ENCODE data around the gene TACO1. TPM values are rescaled to one million over a fixed set of nuclear protein-coding genes. Genes with fewer than 3 reads are reported as not detected.
A peak's percentile ranks its signal among the peaks of the same experiment; 100 is the strongest.

TACO1 gene
- total RNA-seq, 2 donors from 2014 or later: 11.0 to 11.8 TPM

DNA sequence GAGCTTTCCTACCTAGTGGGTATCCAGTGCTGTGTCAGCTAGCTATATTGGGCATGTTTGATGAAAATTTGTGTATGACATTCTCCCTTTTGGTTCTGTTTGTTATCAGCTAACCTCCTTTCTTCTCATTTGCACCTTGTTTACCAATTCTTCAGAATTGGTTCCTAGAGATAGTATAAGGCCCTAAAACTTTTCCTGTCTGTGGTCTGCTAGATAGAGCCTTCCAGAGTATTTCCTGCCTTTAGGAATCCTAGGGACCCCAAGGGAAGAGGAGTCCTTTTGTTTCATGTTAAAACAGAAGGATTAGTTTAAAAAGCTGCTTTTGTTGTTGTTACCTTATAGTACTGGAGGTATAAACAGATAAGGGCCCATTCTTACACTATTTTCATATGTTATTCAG is 33.0 kb downstream of the TACO1 start:
- Mint-ChIP-seq H3K4me1 (peaks cover 42% of the 10 kb centered on the region), H3K27me3 (no peaks in the 10 kb centered on the region), H3K4me3 (no peak overlapping the region), H3K27ac (peak overlapping the region; percentile 47), H3K36me3 (ENCODE audit: low read depth) (peaks cover 9% of the 10 kb centered on the region)
- ATAC-seq (no peak), DNase-seq (no peak)
- no peaks in the 10 kb centered on the region for H3K9me3 ChIP-seq (ENCODE audit: control insufficient read depth, low read length, poor library complexity, severe bottlenecking)

DNA sequence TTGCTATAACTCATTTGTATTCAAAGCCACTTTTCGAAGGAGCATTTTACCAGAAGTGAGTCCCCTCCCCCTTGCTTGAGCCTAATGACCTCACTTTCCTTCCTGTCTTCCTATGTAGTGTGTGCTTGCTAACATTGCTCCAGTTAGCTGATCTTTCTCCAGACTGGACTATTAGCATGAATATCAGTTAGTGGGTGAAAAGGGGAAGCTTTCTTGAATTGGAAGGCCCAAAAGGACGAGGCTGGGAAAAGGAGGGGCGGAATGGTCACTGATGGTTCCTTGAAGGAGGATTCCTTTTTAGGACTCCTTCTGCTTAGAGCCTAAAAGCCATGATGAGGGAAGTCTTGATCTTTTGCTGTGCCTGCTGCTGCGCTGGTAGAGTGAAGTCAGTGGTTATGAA is 33.5 kb downstream of the TACO1 start:
- H3K27me3 Mint-ChIP-seq: no peaks in the 10 kb centered on the region
- no peak for DNase-seq
- no peak for ATAC-seq
- no peaks in the 10 kb centered on the region for H3K9me3 ChIP-seq (ENCODE audit: control insufficient read depth, low read length, poor library complexity, severe bottlenecking)
- H3K27ac Mint-ChIP-seq: peak overlapping the region; percentile 47
- H3K36me3 Mint-ChIP-seq (ENCODE audit: low read depth): peaks cover 9% of the 10 kb centered on the region
- no peak overlapping the region for H3K4me3 Mint-ChIP-seq
- peaks cover 45% of the 10 kb centered on the region for H3K4me1 Mint-ChIP-seq

DNA sequence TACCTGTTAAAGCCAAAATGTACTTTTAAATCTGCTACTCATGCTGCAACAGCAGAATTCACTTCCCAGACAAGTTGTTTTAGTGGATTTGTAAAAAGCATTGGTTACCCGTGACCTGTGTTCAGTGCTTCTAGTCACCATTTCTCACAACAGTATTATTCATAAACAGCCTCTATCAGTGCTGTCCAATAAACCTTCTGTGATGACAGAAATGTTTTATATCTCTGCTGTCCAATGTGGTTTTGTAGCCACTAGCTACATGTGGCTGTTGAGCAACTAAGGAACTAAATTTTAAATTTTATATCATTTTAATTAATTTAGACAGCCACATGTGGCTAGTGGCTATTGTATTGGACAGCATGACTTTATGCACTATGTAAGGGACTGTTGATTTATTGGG is 34.1 kb downstream of the TACO1 start:
- peaks cover 9% of the 10 kb centered on the region for H3K36me3 Mint-ChIP-seq (ENCODE audit: low read depth)
- DNase-seq: no peak
- H3K9me3 ChIP-seq (ENCODE audit: control insufficient read depth, low read length, poor library complexity, severe bottlenecking): no peaks in the 10 kb centered on the region
- H3K4me1 Mint-ChIP-seq: peaks cover 45% of the 10 kb centered on the region
- H3K27me3 Mint-ChIP-seq: no peaks in the 10 kb centered on the region
- no peak overlapping the region for H3K4me3 Mint-ChIP-seq
- H3K27ac Mint-ChIP-seq: peak overlapping the region; percentile 43
- no peak for ATAC-seq

DNA sequence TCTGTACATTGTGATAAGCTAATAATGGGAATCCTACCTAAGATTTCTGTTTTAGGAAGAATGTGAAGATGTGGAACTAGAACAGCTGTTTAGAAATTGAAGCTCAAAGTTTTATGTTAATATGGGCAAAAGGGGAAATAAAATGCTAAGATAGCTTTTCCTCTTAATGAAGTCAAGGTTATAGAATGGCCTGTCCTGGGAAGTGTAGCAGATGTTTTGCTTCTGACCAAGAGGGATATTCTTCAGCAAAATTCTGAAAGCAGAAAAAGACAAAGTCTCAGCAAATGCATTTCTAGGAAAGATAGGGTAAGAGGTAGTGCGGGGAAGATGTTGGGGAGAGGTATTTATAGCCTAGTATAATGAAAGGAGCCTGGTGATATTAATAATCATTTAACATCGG is 34.6 kb downstream of the TACO1 start:
- Mint-ChIP-seq H3K27me3 (no peaks in the 10 kb centered on the region), H3K36me3 (ENCODE audit: low read depth) (peaks cover 9% of the 10 kb centered on the region), H3K4me3 (no peak overlapping the region), H3K27ac (peak overlapping the region; percentile 43), H3K4me1 (peaks cover 44% of the 10 kb centered on the region)
- DNase-seq (no peak), ATAC-seq (no peak)
- H3K9me3 ChIP-seq (ENCODE audit: control insufficient read depth, low read length, poor library complexity, severe bottlenecking): no peaks in the 10 kb centered on the region

DNA sequence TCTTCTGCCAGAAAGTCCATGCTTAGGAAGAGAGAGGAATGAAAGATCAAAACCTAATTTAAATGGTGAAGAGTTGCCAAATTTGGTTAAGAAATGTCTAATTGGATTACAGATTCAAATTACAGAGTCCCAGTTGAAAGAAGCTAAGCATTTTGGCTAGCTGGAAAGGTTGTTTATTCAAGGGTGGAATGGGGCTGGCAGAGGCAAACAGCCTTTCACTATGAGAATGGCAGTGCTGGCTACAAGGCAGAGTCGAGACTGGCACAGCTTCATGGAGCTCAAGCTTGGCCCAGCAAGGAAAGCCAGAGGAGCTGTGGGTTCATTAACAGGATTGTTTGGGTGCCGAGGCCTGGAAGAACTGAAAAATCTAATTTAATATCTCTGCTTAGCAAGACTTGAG is 35.1 kb downstream of the TACO1 start:
- Mint-ChIP-seq H3K4me3 (no peak overlapping the region), H3K27me3 (no peaks in the 10 kb centered on the region), H3K4me1 (peaks cover 42% of the 10 kb centered on the region), H3K36me3 (ENCODE audit: low read depth) (peaks cover 9% of the 10 kb centered on the region), H3K27ac (no peak overlapping the region)
- no peak for ATAC-seq
- no peak for DNase-seq
- H3K9me3 ChIP-seq (ENCODE audit: control insufficient read depth, low read length, poor library complexity, severe bottlenecking): no peaks in the 10 kb centered on the region

DNA sequence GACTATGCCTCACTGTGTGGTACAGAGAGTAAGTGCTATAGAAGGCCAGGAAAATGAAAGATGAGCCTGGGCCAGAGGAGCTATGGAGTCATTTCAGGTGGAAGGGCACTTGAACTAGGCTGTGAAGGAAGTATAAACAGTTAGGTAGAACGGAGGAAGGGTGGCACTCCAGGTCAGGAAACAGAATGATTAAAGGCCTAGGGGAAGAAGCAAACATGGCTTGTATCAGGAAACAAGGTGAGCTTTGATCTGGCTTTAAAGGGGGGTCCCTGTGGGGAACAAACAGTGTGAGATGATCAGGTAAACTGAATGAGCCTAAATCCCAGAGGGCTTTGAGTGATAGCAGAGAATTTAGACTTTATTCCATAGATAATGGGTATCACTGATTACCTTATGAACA is 38.4 kb downstream of the TACO1 start:
- DNase-seq (no peak), ATAC-seq (no peak)
- H3K9me3 ChIP-seq (ENCODE audit: control insufficient read depth, low read length, poor library complexity, severe bottlenecking): no peaks in the 10 kb centered on the region
- Mint-ChIP-seq H3K4me1 (peaks cover 29% of the 10 kb centered on the region), H3K27ac (peak overlapping the region; percentile 71), H3K36me3 (ENCODE audit: low read depth) (peaks cover 9% of the 10 kb centered on the region), H3K27me3 (no peaks in the 10 kb centered on the region), H3K4me3 (no peak overlapping the region)

DNA sequence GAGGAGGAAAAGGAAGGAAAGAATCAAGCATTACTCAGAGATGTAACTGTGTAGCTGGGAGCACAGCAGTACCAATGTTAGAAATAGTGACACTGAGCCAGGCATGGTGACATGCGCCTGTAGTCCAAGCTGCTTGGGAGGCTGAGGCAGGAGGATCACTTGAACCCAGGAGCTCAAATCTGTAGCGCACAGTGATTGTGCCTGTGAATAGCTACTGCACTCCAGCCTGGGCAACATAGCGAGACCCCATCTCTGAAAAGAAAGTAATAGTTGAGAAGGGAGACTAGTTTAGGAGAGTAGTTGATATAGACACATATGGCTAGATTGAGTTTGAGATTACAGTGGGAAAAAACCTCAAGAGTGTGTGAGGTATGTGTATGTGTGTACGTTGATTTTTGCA is 39.3 kb downstream of the TACO1 start:
- no peak overlapping the region for H3K27ac Mint-ChIP-seq
- H3K36me3 Mint-ChIP-seq (ENCODE audit: low read depth): peaks cover 11% of the 10 kb centered on the region
- H3K4me1 Mint-ChIP-seq: peaks cover 30% of the 10 kb centered on the region
- H3K9me3 ChIP-seq (ENCODE audit: control insufficient read depth, low read length, poor library complexity, severe bottlenecking): no peaks in the 10 kb centered on the region
- no peak overlapping the region for H3K4me3 Mint-ChIP-seq
- no peaks in the 10 kb centered on the region for H3K27me3 Mint-ChIP-seq
- ATAC-seq: no peak
- no peak for DNase-seq

DNA sequence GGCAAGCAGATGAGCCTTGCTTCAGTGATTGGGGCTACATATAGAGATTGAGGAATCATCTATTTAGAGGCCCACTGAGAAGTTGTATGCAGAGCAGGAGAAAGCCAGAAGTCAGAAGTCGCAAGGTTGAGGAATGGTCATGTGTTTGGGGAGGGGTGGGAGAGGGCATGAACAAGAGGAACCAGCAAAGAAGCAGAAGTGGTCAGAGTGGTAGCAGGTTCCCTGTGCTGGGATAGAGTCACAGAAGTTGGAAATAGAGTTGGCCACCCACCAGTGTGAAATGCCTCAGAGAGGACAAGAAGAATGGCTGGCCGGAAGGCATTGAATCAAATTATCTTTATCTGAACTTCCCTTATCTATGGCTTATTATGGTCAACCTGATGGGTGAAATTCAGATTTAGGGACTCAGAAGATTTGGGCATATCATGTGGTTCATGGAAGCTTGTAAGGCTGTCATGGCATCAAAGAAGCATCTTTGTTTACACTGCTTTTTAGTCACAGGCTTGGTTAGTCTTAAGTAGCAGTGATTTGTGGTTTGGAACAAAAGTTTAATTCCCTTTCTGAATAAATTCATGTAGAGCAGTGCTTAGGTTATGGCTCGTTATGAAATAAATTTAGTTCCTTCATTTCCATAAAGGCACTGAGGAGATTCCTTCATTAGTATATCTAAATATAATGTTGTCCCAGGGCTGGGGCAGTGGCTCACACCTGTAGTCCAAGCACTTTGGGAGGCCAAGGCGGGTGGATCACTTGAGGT is 41.2 kb downstream of the TACO1 start:
- Mint-ChIP-seq H3K27me3 (no peaks in the 10 kb centered on the region), H3K36me3 (ENCODE audit: low read depth) (peaks cover 6% of the 10 kb centered on the region), H3K27ac (no peak overlapping the region), H3K4me1 (peaks cover 21% of the 10 kb centered on the region), H3K4me3 (no peak overlapping the region)
- DNase-seq: no peak
- no peaks in the 10 kb centered on the region for H3K9me3 ChIP-seq (ENCODE audit: control insufficient read depth, low read length, poor library complexity, severe bottlenecking)
- ATAC-seq: no peak

DNA sequence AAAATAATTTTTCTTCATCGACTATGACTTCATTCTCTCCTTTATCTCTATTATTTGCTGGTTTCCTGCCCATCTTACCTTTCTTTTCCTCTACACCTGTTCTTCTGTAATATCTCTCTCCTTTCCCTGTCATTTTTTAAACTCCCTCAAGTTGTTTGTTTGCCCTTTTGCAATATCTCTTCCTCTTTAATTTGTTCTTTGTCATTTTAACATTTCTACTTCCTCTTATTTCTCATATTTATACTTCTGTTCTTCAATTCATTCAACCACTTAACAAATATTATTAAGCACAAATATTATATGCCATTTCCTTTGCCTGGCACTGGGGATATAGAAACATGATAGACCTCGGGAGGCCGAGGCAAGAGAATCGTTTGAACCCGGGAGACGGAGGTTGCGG is 44.2 kb downstream of the TACO1 start:
- Mint-ChIP-seq H3K27me3 (no peaks in the 10 kb centered on the region), H3K27ac (no peak overlapping the region), H3K4me1 (peaks cover 14% of the 10 kb centered on the region), H3K36me3 (ENCODE audit: low read depth) (peaks cover 6% of the 10 kb centered on the region), H3K4me3 (no peak overlapping the region)
- ATAC-seq: no peak
- no peaks in the 10 kb centered on the region for H3K9me3 ChIP-seq (ENCODE audit: control insufficient read depth, low read length, poor library complexity, severe bottlenecking)
- DNase-seq: no peak

DNA sequence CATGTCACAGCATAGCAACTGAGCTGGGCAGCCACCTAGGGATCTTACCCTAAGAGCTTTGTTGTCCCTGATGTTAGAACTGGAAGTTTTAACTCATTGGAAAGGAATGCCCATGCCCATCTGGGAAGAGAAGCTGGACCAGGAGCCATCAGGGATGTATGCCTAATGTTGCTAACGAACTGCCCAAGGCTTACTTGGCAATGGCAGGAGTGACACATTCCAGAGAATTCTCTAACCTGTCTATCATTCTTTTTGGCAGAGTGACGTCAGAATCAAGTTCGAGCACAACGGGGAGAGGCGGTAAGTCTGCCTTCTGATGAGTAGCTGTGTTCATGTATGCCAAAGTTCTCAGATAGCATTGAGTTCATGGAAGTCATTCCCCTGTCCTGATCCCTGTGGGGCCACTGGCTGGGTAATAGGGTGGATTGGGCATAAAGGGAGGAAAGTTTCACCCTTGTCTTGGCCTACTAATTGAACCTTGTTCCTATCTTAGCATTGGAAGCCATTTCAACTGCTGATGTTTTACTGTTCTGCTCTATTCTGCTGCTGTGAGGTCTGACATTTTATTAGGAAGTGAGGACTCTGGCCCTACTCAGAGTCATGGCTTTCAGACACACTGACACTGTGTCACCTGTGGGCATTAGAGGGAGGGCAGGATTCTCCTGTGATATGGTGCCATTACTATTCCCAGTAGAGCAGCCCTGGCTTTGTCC is 45.2 kb downstream of the TACO1 start:
- no peak for DNase-seq
- Mint-ChIP-seq H3K4me1 (peaks cover 15% of the 10 kb centered on the region), H3K4me3 (no peak overlapping the region), H3K36me3 (ENCODE audit: low read depth) (peaks cover 6% of the 10 kb centered on the region), H3K27ac (no peak overlapping the region), H3K27me3 (no peaks in the 10 kb centered on the region)
- H3K9me3 ChIP-seq (ENCODE audit: control insufficient read depth, low read length, poor library complexity, severe bottlenecking): no peaks in the 10 kb centered on the region
- no peak for ATAC-seq

DNA sequence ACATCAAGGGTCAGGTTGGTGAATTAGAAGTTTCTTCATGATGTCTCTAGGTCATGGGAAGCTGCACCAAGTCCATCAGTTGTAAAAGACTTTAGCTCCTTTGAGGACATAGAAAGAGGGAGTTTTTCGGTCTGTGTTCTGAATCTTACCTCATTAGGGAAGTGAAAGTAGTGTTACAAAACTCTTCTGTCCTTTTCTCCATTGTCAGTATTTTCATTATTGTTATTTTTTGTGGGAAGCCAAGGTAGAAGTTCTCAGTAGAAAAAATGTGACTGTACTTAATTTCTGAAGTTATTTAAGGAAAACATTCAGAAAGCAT is 45.8 kb downstream of the TACO1 start:
- H3K4me1 Mint-ChIP-seq: peaks cover 15% of the 10 kb centered on the region
- no peaks in the 10 kb centered on the region for H3K9me3 ChIP-seq (ENCODE audit: control insufficient read depth, low read length, poor library complexity, severe bottlenecking)
- H3K4me3 Mint-ChIP-seq: no peak overlapping the region
- H3K36me3 Mint-ChIP-seq (ENCODE audit: low read depth): peaks cover 6% of the 10 kb centered on the region
- H3K27ac Mint-ChIP-seq: no peak overlapping the region
- no peaks in the 10 kb centered on the region for H3K27me3 Mint-ChIP-seq
- ATAC-seq (peak; percentile 25), DNase-seq (no peak)

DNA sequence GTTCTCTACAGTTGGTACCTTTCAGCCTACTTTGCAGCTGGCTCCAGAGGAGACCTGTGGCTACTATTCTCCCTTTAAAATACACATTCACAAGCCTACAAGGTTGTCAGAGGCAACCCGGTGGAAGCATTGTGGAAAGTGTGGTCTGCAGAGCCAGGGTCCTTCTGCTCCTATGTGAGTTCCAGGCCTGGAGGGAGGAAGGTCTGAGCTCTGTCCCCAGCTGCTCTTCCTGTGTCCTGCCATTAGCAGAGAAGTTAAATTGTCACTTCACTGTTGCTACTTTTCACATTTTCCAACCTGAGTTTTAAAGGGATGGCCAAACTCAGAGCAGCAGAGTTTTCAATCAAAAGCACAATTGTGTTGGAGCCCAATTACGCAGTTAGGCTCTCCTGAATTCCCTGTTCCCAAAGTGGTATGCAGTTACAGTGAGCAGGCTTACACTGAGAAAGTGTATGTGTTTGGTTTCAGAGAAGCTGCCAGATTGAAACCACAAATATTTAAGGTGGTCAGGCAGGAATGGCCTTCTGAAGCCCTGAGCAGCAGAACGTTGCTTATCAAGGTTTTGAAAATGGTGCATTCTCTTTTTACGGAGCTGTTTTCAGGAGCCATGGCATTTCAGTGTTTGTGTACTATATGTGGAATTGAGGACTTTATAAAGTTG is 46.5 kb downstream of the TACO1 start:
- H3K9me3 ChIP-seq (ENCODE audit: control insufficient read depth, low read length, poor library complexity, severe bottlenecking): no peaks in the 10 kb centered on the region
- Mint-ChIP-seq H3K27ac (peak overlapping the region; percentile 29), H3K27me3 (no peaks in the 10 kb centered on the region), H3K4me1 (peaks cover 12% of the 10 kb centered on the region), H3K4me3 (no peak overlapping the region), H3K36me3 (ENCODE audit: low read depth) (peaks cover 8% of the 10 kb centered on the region)
- no peak for ATAC-seq
- DNase-seq: no peak

DNA sequence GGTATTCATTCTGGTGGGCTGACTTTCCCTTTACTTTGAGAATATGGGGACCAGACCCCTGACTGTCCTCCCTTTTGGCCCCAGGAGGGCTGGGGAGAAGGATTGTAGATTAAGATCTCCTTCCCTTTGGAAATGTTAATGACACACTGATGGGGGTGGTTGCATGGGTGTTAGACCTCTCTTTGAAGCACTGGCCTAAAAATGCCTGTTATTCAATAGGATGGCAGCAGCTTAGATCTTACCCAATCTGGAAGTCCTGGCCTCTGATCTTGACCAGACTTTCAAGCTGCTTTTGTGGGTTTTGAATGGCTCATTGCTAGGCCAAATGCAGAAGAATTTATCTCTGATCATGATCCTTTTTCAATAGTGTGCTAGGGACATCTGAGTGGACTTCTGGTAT is 47.2 kb downstream of the TACO1 start:
- Mint-ChIP-seq H3K27me3 (no peaks in the 10 kb centered on the region), H3K27ac (no peak overlapping the region), H3K4me3 (no peak overlapping the region), H3K36me3 (ENCODE audit: low read depth) (peaks cover 9% of the 10 kb centered on the region), H3K4me1 (peaks cover 14% of the 10 kb centered on the region)
- no peak for ATAC-seq
- no peak for DNase-seq
- no peaks in the 10 kb centered on the region for H3K9me3 ChIP-seq (ENCODE audit: control insufficient read depth, low read length, poor library complexity, severe bottlenecking)

All from T-helper 17 cell (primary cell).